ENCODE data around the gene NSUN7.
"Not testable (repeated sequence)": the region's sequence is repeated elsewhere in the genome, so short reads cannot be mapped to it uniquely, and the experiment has no call there.

The NSUN7 gene

GRCh38 chr4:40811956-40812355 lies 62.2 kb downstream of the NSUN7 start:
- in situ Hi-C loops (cut with MboI; ENCODE audit: low sequenced_read_pairs): no loop called here

DNA sequence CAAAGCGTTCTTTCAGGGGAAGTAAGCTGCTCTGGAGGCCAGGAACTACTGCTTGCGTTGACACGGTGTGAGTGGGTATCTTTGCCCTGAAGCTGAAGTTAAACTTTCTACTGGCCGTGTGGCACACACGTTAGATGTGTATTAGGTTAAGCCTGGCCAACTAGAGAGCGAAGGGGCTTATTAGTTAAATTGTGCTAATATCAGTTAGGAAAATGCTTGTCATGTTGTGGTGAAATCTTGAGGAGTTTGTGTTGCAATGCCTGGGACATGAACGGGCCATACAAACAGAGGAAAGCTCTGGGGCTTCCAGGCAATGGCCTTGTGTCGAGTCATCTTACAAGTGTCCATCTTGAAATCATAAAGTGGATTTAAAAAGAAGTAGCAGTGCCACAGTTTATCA lies 62.6 kb downstream of the NSUN7 start:
- in situ Hi-C loops (cut with MboI; ENCODE audit: low sequenced_read_pairs): no loop called here

DNA sequence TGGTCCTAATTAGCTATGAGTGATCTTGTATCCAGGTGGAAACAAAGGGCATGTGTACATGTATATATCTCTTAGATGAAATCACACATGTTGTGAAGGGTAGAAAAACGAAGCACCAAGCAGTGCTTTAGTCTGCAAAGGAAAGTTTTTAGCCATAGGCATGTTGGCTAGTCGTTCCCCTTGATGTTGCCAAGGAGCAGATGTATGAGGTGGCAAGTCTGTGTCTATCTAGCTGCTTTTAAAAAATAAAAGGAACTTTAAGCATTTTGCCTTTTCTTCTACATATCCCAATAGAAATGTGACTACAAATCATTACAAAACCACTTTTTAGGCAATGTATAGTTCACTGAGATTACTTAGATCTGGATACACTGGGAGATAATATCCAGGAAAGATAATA lies 63.1 kb downstream of the NSUN7 start:
- in situ Hi-C loops (cut with MboI; ENCODE audit: low sequenced_read_pairs): no loop called here

GRCh38 chr4:40817157-40817556 lies 67.4 kb downstream of the NSUN7 start:
- in situ Hi-C loops (cut with MboI; ENCODE audit: low sequenced_read_pairs): not testable (repeated sequence)

- in situ Hi-C loops (cut with MboI; ENCODE audit: low sequenced_read_pairs): no loop called here
Observed at GRCh38 chr4:40820101-40820500, 70.3 kb downstream of the NSUN7 start.

GRCh38 chr4:40822420-40823166 lies 72.8 kb downstream of the NSUN7 start:
- in situ Hi-C loops (cut with MboI; ENCODE audit: low sequenced_read_pairs): no loop called here

GRCh38 chr4:40825014-40825838 lies 75.5 kb downstream of the NSUN7 start:
- in situ Hi-C loops (cut with MboI; ENCODE audit: low sequenced_read_pairs): no loop called here

GRCh38 chr4:40826821-40827220 lies 77.1 kb downstream of the NSUN7 start:
- in situ Hi-C loops (cut with MboI; ENCODE audit: low sequenced_read_pairs): no loop called here

- in situ Hi-C loops (cut with MboI; ENCODE audit: low sequenced_read_pairs): no loop called here
Observed at GRCh38 chr4:40827758-40828157, 78.0 kb downstream of the NSUN7 start.

GRCh38 chr4:40828661-40829060 lies 78.9 kb downstream of the NSUN7 start:
- in situ Hi-C loops (cut with MboI; ENCODE audit: low sequenced_read_pairs): no loop called here

DNA sequence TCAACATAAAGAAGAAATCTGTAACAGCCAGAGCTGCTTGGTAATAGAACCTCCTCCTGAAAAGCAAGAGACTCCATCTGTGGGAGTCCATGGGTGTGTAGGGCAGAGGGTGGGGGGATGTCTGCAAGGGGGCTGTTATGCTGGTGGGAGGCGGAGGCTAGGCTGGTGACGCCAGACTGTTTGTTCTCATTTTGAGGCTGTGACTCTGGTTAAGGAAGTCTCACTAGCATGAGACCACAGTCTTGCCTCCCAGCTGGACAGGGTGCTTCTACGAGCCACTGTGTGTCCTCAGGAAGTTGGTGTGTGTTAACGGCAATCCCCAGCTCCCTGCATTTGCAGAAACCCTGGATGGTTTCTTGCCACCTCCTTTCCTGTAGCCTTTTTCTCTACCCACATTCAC lies 79.8 kb downstream of the NSUN7 start:
- in situ Hi-C loops (cut with MboI; ENCODE audit: low sequenced_read_pairs): no loop called here

- in situ Hi-C loops (cut with MboI; ENCODE audit: low sequenced_read_pairs): no loop called here
Observed at GRCh38 chr4:40831146-40831907, 81.6 kb downstream of the NSUN7 start.

DNA sequence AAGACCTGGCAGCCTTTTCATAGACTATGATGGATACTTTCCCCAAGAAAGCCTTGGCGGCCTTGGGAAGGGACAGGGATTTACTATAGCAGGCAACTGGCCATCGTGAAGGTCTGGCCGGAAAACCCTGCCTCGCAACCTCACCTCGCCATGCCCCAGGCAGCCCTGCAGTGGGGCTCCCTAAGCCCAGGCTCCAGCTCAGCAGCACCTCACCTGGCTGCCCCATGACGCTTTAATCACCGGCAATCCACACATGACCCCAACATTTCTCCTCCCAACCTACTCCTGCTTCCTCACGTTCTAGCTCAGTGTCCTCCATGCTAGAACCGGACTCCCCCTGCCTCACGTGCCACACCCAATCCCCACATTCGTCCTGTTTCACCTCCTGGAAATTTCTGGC lies 82.4 kb downstream of the NSUN7 start:
- in situ Hi-C loops (cut with MboI; ENCODE audit: low sequenced_read_pairs): no loop called here

GRCh38 chr4:40833212-40833611 lies 83.5 kb downstream of the NSUN7 start:
- in situ Hi-C loops (cut with MboI; ENCODE audit: low sequenced_read_pairs): no loop called here

DNA sequence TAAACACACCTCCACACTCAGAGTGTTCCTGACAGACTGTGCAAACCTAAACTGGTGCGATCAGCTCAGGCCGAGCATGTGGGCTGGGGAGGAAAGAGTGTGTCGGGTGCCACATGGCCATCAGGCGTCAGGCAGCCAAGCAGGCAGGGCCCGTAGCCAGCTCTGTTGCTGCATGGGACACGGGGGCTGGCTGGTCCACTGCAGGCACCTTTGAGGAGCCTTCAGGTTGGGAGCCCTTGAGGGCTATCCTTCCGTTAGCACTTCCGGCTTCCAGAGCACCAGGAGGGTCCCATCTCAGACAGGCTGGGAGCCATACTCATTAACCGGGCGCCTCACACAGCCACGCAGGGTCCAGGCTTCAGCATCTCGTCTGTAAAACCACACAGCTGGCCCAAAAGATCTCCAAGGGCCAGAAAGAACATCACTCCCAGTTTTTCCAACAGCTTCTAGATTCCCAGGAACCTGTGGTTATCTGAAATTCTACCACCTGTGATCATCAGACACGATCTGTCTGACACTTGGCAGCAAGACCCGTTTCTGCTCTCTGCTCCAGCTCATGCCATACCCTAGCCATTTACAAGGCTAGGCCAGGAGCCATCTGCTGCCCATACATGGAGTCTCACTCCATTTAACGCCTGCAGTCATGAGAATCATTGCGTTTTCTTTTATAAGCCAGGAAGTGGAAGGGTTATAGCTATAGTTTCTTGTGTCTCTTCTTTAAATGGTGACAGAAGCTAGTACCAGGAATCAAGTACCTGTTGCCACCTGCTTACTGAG lies 87.5 kb downstream of the NSUN7 start:
- in situ Hi-C loops (cut with MboI; ENCODE audit: low sequenced_read_pairs): no loop called here

GRCh38 chr4:40838742-40839141 lies 89.0 kb downstream of the NSUN7 start:
- in situ Hi-C loops (cut with MboI; ENCODE audit: low sequenced_read_pairs): no loop called here

DNA sequence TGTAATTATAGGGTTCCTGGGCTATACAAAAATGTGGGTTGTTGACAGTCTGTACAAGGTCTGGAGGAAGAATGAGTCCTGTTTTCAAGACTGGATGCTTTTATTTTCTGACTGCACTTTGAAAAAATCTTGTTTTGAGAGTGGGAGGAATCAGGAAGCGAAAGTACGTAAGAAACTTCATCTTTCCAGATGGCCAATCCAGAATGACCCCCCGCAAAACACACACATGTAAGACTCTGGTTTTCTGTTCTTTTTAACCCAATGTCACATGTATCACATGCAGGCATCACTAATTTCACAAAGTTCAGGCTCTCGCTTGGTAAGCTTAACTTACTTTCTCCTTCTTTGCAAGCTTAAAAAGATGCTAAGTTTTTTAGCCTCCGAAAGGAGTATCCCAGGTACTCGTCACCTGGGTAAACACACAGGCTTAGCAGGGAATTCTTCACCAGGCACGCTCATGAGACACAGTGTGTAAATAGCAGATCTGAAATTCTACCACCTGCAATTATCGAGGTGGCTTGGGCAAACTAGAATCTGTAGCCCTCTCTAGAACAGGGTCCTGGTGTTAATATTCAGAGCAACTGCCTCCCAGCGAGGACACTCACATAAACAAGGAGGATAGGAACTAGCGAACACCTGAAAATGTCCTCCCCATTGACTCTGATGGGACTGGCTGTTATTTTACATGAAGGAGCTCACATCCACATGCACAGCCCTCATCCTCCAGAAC lies 90.7 kb downstream of the NSUN7 start:
- in situ Hi-C loops (cut with MboI; ENCODE audit: low sequenced_read_pairs): loop anchor here (10.0 kb wide), 1 partner anchor 106 kb away; no protein-coding TSS in a partner anchor

DNA sequence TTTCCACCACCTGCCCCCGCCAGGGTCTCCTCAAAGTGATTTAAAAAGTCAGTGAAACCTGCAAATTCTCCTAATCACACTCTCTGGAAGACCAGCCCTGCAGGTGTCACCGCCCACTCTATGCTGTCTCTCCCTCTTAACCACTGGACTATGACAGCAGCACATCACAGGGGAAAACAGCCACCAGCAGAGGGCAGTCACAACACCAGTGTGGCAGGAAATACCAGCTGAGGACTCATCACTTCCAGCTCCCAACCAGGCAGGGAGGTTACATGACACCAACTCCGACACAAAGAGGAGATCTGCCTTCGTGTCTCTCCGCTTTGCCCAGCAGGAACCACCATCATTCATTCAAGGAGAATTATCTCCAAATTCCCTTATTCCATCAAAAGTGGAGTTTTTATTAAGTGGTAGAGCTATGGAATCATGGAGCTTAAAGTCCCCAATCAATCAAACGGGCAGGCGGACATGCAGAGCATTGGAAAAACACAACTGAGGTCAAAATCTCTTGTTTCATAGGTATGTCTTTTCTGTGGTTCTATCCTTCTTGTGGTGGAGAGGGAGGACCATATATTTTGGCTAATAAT lies 91.3 kb downstream of the NSUN7 start:
- in situ Hi-C loops (cut with MboI; ENCODE audit: low sequenced_read_pairs): loop anchor here (10.0 kb wide), 1 partner anchor 106 kb away; no protein-coding TSS in a partner anchor

GRCh38 chr4:40842318-40842717 lies 92.6 kb downstream of the NSUN7 start:
- in situ Hi-C loops (cut with MboI; ENCODE audit: low sequenced_read_pairs): loop anchor here (10.0 kb wide), 1 partner anchor 108 kb away; no protein-coding TSS in a partner anchor
